Activated T-cell treated with anti-CD3 and anti-CD28 coated beads, Interleukin-2, amount 50 U/mL, for 72 hours (primary cell): Measurements from ENCODE around the gene BTLA. TPM values are rescaled to one million over a fixed set of nuclear protein-coding genes. Genes with fewer than 3 reads are reported as not detected.
"Not testable (repeated sequence)": the region's sequence is repeated elsewhere in the genome, so short reads cannot be mapped to it uniquely, and the experiment has no call there.

Source experiments
- ATAC-seq, 2 donors: fragments of 150-1000 bp; cut with Tn5 transposase; replicated peaks in 1 of 2; 2 replicates each; pipeline ENCODE4 v1.10.0; 2021; ENCODE audit warnings: moderate library complexity in 2 of 2, mild to moderate bottlenecking in 1 of 2
- DNase-seq, 2 donors: peaks; one replicate each; pipeline ENCODE4 v3.0.0; 2021 to 2022; ENCODE audit warnings: mixed read lengths in 1 of 2
- H3K27ac Mint-ChIP-seq: one replicate; pipeline ENCODE4 v1.8.0; 2022; ENCODE audit warnings: mild to moderate bottlenecking, moderate library complexity, mixed read lengths
- H3K27me3 Mint-ChIP-seq: one replicate; pipeline ENCODE4 v1.8.0; 2022; ENCODE audit warnings: low read depth, mixed read lengths
- H3K36me3 Mint-ChIP-seq, 2 donors: one replicate each; pipeline ENCODE4 v1.8.0; 2022; ENCODE audit warnings: mixed read lengths in 2 of 2, mild to moderate bottlenecking in 1 of 2; ENCODE audit not compliant: insufficient read depth in 2 of 2
- H3K4me1 Mint-ChIP-seq: one replicate; pipeline ENCODE4 v1.8.0; 2022; ENCODE audit warnings: low read depth, mixed read lengths
- H3K4me3 Mint-ChIP-seq, 2 donors: one replicate each; pipeline ENCODE4 v1.8.0; 2022; ENCODE audit warnings: mild to moderate bottlenecking in 2 of 2, mixed read lengths in 2 of 2, moderate library complexity in 2 of 2
- H3K9me3 Mint-ChIP-seq, 2 donors: one replicate each; pipeline ENCODE4 v1.8.0; 2022; ENCODE audit warnings: mixed read lengths in 2 of 2
- total RNA-seq, 2 donors: library from RNA; stranded (reverse); gene quantifications; one replicate each; pipeline ENCODE4 v1.2.3, GENCODE V29; 2022

BTLA gene
- total RNA-seq, 2 donors from 2014 or later, result 17.5 to 21.3 TPM

DNA sequence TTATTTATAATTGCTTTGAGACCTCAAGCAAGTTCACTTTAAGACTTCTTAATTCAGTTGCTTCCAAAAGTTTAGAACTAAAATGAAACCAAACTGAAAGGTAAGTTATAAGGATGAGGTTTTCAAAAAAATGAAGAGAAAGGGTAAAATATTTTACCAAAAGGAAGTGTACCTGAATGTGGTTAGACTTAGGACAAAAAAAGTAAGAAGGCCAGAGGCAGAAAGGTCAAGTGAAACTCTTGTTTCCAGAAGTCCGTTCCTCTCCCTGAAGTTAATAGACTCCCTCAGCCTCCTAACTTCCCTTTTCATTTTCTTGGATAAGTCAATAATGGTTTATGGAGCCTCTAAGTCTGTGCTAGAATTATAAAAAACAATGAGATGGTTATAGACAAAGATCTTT is 16.6 kb downstream of the BTLA start:
- ATAC-seq (no peak), DNase-seq (no peak)
- H3K9me3 Mint-ChIP-seq, result no peaks in the 10 kb centered on the region
- H3K36me3 Mint-ChIP-seq, result peaks cover 3 to 23% of the 10 kb centered on the region in 2 donors
- H3K4me3 Mint-ChIP-seq, result peak overlapping the region; percentile 11 to 67
- no peaks in the 10 kb centered on the region for H3K27me3 Mint-ChIP-seq
- H3K27ac Mint-ChIP-seq, result peak overlapping the region; percentile 73
- peaks cover 68% of the 10 kb centered on the region for H3K4me1 Mint-ChIP-seq

DNA sequence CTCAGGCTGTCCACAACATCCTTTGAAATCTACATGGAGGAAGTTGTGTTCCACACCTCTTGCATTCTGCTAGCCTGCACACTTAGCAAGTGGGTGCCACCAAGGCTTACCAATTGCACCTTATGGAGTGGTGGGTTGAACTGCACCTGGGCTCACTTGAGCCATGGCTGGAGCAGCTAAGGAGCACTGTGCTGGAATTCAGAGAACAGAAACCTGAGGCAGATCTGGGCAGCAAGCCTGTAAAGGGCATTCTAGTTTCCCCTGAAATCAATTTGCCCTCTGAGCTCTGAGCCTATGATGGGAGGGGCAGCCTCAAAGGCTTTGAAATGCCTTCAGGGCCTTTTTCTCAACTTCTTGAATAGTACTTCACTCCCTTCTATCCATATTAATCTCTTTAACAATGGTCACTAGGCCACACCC is 18.0 kb downstream of the BTLA start:
- H3K9me3 Mint-ChIP-seq, result no peaks in the 10 kb centered on the region
- no peak overlapping the region for H3K27ac Mint-ChIP-seq
- H3K4me1 Mint-ChIP-seq, result peaks cover 57% of the 10 kb centered on the region
- no peak overlapping the region for H3K4me3 Mint-ChIP-seq
- peaks cover 3 to 28% of the 10 kb centered on the region in 2 donors for H3K36me3 Mint-ChIP-seq
- no peak for DNase-seq
- no peak for ATAC-seq
- no peaks in the 10 kb centered on the region for H3K27me3 Mint-ChIP-seq

DNA sequence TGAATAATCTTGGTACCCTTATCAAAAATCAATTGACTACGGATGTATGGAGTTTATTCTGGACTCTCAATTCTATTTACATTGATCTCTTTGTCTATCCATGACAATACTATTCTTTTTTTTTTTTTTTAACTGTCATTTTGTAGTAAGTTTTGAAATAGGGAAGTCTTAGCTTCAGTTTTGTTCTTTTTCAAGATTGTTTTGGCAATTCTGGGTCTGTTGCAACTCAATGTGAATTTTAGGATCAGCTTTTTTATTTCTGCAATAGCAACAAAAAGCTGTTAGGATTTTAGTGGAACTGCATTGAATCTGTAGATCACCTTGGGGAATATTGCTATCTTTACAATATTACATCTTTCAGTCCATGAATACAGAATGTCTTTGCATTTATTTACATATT is 21.4 kb downstream of the BTLA start:
- no peak for ATAC-seq
- H3K4me1 Mint-ChIP-seq, result peaks cover 65% of the 10 kb centered on the region
- H3K36me3 Mint-ChIP-seq, result peaks cover 9 to 34% of the 10 kb centered on the region in 2 donors

DNA sequence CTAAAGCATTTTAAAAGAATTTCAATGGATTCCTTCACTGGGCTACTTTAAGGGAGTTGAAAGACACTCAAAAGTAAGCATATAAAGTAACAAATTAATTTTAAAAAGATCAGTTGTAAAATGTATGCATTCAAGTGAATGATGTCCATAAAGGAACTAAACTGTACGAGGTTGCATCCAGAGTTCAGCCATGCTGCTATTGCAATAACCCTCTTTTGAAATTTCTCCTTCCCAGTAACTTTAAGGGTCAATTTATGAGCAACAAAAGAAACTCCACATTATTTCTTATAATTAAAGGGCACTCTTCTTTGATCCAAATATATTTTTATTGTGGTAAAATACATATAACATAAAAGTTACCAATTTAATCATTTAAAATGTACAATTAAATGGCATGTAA is 22.9 kb downstream of the BTLA start:
- Mint-ChIP-seq H3K27me3 (no peaks in the 10 kb centered on the region), H3K36me3 (peaks cover 9 to 32% of the 10 kb centered on the region in 2 donors), H3K4me1 (peaks cover 64% of the 10 kb centered on the region), H3K4me3 (no peak overlapping the region), H3K9me3 (no peaks in the 10 kb centered on the region), H3K27ac (no peak overlapping the region)
- DNase-seq (no peak), ATAC-seq (no peak)

More for the DNA sequence above, 21.4 kb downstream of the BTLA start:
- no peaks in the 10 kb centered on the region for H3K27me3 Mint-ChIP-seq
- H3K9me3 Mint-ChIP-seq, result no peaks in the 10 kb centered on the region
- H3K4me3 Mint-ChIP-seq, result no peak overlapping the region
- no peak for DNase-seq
- H3K27ac Mint-ChIP-seq, result no peak overlapping the region

DNA sequence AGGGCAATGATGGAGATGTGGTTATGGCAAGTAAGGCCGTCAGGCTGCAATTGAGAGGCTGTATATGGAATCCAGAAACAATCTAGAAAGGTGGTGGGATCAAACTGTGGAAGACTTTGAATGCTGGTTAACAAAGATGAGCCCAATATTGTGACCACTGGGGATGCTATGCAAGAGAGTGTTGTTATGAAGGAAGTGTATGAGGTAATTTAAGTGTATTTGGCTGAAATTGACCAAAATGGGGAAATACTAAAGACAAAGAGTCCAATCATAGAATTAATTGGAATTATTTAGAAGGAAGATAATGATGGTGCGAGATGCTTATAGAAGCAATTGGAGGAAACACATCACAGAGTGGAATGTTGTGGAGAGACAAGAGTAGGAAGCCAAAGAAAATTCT is 24.5 kb downstream of the BTLA start:
- ATAC-seq, result no peak
- Mint-ChIP-seq H3K4me3 (peak overlapping the region in 1 of 2 donors; percentile 31), H3K27me3 (no peaks in the 10 kb centered on the region), H3K27ac (peak overlapping the region; percentile 40), H3K4me1 (peaks cover 63% of the 10 kb centered on the region), H3K36me3 (peaks cover 9 to 32% of the 10 kb centered on the region in 2 donors), H3K9me3 (no peaks in the 10 kb centered on the region)
- DNase-seq, result no peak

DNA sequence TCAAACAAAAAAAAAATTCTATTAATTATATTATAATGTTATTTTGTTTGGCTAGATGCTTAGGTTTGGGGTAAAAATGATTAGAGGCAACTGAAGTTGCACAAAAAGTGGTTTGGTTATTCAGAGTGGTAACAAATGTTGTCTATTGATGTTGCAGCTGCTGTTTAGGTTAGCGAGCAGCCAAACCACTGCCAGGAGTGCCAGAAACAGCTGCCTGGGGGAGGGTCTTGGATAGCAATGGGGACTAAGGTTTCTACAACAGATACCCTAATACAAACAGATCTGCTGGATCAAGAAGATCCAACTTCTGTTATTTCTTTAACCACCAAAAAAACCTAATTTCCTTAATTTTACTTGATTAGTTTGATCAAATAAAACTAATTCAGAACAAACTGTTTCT is 26.6 kb downstream of the BTLA start:
- no peaks in the 10 kb centered on the region for H3K9me3 Mint-ChIP-seq
- no peaks in the 10 kb centered on the region for H3K27me3 Mint-ChIP-seq
- H3K36me3 Mint-ChIP-seq, result peaks cover 5 to 18% of the 10 kb centered on the region in 2 donors
- H3K27ac Mint-ChIP-seq, result no peak overlapping the region
- H3K4me3 Mint-ChIP-seq, result no peak overlapping the region
- H3K4me1 Mint-ChIP-seq, result peaks cover 63% of the 10 kb centered on the region
- DNase-seq (no peak), ATAC-seq (no peak)

DNA sequence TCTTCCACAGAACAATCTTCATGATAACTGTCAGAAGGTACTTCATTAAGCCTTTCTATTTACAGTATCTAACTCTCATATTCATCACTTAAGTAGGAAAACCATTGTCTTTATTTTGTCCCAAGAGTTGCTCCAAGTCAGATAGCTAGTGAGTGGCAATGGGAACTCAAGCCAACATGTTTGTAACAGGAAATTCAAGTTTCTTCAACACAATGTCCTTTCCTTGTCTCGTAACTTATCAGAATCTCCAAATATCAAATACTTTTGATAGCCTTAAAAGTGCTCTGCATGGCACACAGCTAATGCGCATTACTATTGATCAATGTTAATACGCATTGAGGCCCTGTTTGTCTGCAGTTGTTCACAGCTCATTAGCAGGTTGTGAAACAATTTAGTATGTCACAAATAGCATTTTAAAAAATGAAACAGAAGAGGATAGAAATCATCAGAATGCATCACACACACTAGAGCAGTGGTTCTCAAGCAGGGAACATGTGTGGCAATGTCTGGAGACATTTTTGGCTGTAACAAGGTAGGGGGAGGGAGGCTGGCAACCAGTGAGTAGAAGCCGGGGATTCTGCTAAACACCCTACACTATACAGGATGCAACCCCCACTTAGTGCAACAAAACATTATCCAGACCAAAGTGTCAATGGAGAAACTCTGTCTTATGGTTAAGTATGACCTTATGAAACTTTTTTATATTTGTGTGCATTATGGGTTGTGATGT is 27.5 kb downstream of the BTLA start:
- no peaks in the 10 kb centered on the region for H3K27me3 Mint-ChIP-seq
- peaks cover 5 to 10% of the 10 kb centered on the region in 2 donors for H3K36me3 Mint-ChIP-seq
- no peaks in the 10 kb centered on the region for H3K9me3 Mint-ChIP-seq
- H3K4me3 Mint-ChIP-seq, result no peak overlapping the region
- DNase-seq, result no peak
- ATAC-seq, result no peak
- H3K4me1 Mint-ChIP-seq, result peaks cover 67% of the 10 kb centered on the region
- no peak overlapping the region for H3K27ac Mint-ChIP-seq

DNA sequence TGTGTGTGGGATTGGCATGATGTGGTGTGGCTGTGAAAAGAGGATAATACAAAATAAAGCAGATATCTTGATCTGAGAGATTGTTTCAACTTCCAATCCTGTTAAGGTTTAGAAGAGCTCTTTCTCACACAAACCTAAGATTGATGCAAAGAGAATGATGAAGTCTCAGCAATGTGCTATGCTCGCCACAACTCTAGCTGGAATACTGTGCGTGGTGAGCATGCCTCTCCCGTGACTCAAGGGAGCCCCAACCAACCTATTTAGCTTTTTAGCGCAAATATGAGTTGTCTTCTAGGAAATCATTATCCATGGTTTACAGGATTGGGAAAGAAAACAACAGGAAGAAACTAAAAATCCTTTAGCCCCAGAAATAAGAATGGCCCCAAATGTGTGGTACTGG is 28.5 kb downstream of the BTLA start:
- no peaks in the 10 kb centered on the region for H3K9me3 Mint-ChIP-seq
- no peak overlapping the region for H3K27ac Mint-ChIP-seq
- ATAC-seq, result no peak
- H3K27me3 Mint-ChIP-seq, result no peaks in the 10 kb centered on the region
- no peak overlapping the region for H3K4me3 Mint-ChIP-seq
- no peak for DNase-seq
- peaks cover 76% of the 10 kb centered on the region for H3K4me1 Mint-ChIP-seq
- H3K36me3 Mint-ChIP-seq, result peaks cover 5 to 8% of the 10 kb centered on the region in 2 donors

DNA sequence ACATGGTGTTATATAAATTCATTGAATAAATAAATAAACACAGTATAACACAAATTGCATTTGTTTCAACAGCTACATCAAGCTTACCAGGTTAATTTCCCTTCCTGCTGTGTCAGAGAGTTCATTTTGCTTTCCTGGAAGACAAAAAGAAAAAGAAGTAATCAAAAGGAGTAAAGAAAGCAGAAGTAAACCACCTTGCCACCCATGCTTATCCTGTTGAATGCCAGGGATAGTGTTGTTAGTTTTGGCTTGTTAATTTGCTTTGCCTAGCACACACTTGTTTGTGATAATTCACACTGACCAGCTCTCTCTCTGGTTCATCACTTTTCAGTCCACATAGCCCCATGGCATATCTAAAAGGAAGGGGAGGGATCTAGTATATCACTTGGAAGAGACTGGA is 29.6 kb downstream of the BTLA start:
- Mint-ChIP-seq H3K27me3 (no peaks in the 10 kb centered on the region), H3K36me3 (peaks cover 5 to 8% of the 10 kb centered on the region in 2 donors), H3K27ac (peak overlapping the region; percentile 39), H3K4me1 (peaks cover 79% of the 10 kb centered on the region), H3K4me3 (no peak overlapping the region), H3K9me3 (no peaks in the 10 kb centered on the region)
- DNase-seq, result no peak
- ATAC-seq, result no peak

DNA sequence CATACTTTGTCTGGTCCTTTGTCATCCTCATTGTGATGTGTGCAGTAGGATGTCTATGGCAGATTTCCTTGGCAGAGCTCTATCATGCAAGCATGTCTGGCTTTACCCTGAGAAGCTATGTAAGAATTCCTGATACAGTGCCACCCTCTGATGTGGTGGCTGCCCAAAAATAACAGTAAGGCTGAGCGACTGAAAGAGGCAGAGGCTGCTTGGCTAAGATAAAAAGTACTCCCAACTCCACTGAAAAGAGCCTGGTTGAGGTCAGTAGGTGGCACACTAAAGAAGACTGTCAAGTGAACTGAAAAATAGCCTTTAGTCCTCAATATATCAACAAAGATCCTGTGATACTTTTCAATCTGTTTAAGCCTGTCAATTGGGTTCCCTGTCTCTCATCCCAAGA is 31.7 kb downstream of the BTLA start:
- H3K4me1 Mint-ChIP-seq, result peaks cover 81% of the 10 kb centered on the region
- H3K27ac Mint-ChIP-seq, result no peak overlapping the region
- ATAC-seq (no peak), DNase-seq (no peak)
- H3K27me3 Mint-ChIP-seq, result no peaks in the 10 kb centered on the region
- peaks cover 2 to 5% of the 10 kb centered on the region in 2 donors for H3K36me3 Mint-ChIP-seq
- H3K4me3 Mint-ChIP-seq, result no peak overlapping the region
- H3K9me3 Mint-ChIP-seq, result no peaks in the 10 kb centered on the region

DNA sequence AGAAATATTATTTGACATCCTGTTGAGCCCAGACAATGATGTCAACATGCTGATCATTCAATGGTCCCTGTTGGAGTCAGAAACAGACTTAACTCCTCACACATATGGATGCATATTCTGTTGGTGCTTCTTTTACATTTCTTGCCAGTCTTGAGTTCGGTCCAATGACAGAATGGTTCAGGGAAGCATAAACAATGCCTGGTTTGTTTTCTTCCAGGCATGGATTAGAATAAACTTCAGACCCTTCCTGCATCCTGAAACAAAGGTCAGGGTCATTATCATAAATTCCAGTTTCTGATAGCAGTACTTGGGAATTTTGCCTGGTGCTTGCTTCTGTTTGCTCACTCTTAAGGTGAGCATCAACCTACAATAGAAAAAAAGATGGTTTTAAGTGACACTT is 33.3 kb downstream of the BTLA start:
- H3K4me3 Mint-ChIP-seq, result no peak overlapping the region

DNA sequence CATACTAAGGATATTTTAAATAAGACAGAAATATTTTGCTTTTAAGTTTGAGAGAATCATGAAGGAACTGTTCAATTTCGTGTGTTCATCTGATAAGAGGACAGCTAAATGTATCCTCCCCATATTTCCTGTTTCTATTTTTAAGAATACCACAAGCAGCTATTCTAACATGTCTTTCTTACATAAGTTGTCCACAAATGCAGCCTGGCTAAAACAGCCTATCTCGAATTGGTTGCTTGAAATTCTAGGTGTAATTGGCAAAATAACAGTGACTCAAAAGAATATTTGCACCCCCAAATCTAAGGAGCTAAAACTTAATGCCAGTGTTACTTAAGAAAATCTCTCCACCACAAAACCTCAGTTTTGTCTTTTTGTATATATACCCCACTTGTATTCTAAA is 35.0 kb downstream of the BTLA start:
- Mint-ChIP-seq H3K36me3 (peaks cover 5 to 11% of the 10 kb centered on the region in 2 donors), H3K4me3 (peak overlapping the region in 1 of 2 donors; percentile 65), H3K27ac (peak overlapping the region; percentile 51), H3K9me3 (peaks cover 0 to 1% of the 10 kb centered on the region in 2 donors), H3K4me1 (peaks cover 85% of the 10 kb centered on the region), H3K27me3 (no peaks in the 10 kb centered on the region)
- ATAC-seq, result no peak
- DNase-seq, result no peak

More for the DNA sequence above, 33.3 kb downstream of the BTLA start:
- Mint-ChIP-seq H3K36me3 (peaks cover 5 to 6% of the 10 kb centered on the region in 2 donors), H3K27ac (no peak overlapping the region), H3K9me3 (peaks cover 0 to 1% of the 10 kb centered on the region in 2 donors), H3K27me3 (no peaks in the 10 kb centered on the region), H3K4me1 (peaks cover 84% of the 10 kb centered on the region)
- no peak for ATAC-seq
- no peak for DNase-seq

DNA sequence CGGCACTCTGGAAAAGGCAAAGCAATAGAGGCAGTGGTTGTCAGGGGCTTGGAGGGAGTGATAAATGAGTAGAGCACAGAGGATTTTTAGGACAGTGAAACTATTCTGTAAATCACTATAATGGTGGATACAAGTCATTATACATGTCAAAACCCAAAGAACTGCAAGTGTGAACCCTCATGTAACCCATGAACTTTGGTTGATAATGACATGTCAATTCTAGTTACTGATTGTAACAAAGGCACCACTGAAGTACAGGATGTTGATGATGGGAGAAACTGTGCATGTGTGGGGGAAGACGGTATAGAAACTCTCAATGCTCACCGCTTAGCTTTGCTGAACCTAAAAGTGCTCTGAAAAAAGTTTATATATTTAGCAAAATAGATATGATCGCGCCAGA is 36.0 kb downstream of the BTLA start:
- DNase-seq (peak in 1 of 2 donors; percentile 6), ATAC-seq (peak; percentile 70 to 83)
- peaks cover 5 to 10% of the 10 kb centered on the region in 2 donors for H3K36me3 Mint-ChIP-seq
- H3K27me3 Mint-ChIP-seq, result no peaks in the 10 kb centered on the region
- H3K9me3 Mint-ChIP-seq, result peaks cover 0 to 1% of the 10 kb centered on the region in 2 donors
- H3K27ac Mint-ChIP-seq, result peak overlapping the region; percentile 15
- H3K4me3 Mint-ChIP-seq, result peak overlapping the region; percentile 40 to 46
- H3K4me1 Mint-ChIP-seq, result peaks cover 82% of the 10 kb centered on the region

DNA sequence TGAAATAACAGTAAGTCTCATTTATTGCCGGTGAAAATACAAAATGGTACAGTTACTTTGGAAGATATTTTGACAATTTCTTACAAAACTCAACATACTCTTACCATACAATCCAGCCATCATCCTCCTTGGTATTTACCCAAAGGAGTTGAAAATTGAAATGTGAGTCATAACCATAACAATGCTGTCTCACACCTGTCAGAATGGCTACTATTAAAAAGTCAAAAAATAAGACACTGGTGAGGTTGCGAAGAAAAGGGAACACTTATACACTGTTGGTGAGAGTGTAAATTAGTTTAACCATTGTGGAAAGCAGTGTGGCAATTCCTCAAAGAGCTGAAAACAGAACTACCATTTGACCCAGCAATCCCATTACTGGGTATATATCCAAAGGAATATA is 37.5 kb downstream of the BTLA start:
- H3K27ac Mint-ChIP-seq, DNase-seq, H3K4me3 Mint-ChIP-seq, H3K9me3 Mint-ChIP-seq, ATAC-seq, H3K27me3 Mint-ChIP-seq: not testable (repeated sequence)
- H3K4me1 Mint-ChIP-seq, result peaks cover 75% of the 10 kb centered on the region
- H3K36me3 Mint-ChIP-seq, result peaks cover 5 to 12% of the 10 kb centered on the region in 2 donors
